ENCODE data around the gene TMEM18.
A peak's percentile ranks its signal among the peaks of the same experiment; 100 is the strongest.

The TMEM18 gene

DNA sequence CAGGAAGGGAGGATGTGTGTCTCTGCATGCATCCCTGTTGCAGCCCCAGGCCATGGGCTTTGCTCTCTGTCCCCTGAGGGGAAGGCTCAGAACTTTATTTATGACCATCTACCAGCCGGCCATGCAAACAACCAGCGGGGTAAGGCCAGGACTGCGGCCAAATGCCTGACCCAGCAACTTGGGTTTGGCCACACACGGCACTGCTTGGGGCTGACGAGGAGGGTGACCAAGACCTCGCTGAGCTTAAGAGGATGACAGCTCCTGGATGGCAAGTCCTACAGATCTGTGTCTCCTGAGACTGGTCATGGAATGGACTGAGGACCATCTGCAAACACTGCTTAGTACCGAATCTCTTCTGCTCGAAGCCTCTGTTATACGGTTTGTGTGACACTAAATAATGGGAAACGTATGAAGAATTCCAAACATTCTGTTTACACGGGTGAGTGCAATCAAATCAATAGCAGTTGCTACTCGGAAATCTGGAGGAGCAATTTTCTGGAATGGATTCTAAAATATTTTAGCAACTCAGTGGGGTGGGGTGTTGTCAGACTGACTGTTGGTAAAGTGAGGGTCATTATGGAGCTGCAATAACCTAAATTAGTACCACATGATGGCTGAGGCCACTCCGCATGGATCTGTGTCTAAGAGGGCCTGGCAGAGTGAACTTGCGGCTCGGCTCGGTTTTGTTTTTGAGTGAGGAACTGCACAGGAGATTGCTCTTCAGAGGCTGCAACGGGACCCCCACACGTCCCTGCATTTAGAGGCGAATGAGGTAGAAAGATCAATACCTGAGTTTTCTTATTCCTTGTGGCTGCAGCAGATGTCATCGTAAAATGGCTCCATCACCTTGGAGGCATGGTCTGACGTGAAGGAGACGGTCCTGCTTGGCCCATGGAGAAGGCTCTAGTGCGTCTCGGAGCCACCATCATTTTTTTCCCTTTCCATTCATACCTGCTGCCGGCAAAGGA, 26.6 kb downstream of the TMEM18 start:
- no peak for DNase-seq (ENCODE audit: low read depth)

DNA sequence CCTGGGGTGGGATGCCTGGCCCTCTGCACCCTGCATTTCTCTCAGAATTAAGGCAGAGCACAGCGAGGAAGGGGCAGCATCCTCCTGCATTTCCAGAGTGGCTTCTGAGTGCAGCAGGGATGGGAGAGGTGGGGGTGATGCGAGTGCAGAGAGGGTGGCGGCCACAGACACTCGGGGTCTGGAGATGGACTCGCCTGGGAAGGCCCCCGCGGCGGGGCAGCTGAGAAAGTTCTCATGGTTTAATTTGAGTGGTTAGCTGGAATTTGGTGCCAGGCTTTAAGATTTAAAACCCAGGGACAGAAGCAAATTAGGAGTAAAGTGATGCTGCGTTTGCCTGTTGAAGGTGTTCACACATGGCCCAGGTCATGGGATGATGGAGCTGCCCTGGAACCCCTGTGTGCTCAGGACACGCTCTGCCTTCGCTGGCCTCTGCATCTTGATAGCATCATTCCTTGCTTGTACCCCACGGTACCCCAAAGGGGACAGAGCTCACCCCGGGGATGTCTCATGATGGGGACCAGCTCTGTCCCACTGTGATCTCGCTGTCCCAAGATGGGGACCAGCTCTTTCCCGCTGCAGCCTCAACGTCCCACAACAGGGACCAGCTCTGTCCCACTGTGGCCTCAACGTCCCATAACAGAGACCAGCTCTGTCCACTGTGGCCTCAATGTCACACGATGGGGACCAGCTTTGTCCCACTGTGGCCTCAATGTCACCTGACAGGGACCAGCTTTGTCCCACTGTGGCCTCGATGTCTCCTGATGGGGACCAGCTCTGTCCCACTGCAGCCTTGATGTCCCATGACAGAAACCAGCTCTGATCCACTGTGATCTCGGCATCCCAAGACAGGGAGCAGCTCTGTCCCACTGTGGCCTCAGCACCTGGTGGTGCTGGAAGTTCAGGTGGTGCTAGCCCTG, 27.5 kb downstream of the TMEM18 start:
- no peak for DNase-seq (ENCODE audit: low read depth)

DNA sequence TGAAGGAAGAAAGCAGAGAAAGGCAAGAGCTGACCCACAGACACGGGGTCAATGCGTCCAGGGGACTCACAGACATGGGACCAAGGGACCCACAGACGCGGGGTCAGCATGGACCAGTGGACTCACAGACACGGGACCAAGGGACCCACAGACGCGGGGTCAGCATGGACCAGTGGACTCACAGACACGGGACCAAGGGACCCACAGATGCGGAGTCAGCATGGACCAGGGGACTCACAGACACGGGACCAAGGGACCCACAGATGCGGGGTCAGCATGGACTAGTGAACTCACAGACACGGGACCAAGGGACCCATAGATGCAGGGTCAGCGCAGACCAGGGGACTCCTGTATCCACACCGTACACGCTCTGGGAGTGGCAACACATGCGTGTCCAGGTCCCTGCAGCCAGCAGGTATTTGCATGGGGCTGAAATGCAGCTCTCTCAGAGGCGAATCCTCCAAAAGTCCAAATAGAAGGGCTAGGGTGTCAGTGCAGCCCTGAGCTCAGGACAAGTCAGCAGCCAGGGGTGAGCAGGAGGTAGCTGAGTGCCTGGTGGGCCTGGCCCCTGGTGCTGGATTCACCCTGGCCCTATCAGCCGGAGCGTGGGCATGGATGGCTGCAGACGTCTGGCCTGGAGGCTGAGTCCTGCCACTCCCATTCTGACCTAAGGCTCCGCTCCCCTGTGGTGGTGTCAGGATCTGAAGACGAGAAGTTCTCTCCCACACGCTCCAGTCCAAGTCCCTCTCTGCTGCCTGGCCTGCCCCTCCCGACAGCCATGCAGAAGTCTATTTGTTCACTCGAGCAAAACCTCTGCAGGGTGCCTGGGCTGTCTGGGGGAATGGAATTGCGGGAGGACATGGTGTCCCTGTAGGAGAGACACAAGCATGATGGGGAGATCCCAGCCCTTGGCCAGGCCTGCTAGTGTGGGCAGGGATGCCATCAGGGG, 28.5 kb downstream of the TMEM18 start:
- DNase-seq (ENCODE audit: low read depth): no peak

DNA sequence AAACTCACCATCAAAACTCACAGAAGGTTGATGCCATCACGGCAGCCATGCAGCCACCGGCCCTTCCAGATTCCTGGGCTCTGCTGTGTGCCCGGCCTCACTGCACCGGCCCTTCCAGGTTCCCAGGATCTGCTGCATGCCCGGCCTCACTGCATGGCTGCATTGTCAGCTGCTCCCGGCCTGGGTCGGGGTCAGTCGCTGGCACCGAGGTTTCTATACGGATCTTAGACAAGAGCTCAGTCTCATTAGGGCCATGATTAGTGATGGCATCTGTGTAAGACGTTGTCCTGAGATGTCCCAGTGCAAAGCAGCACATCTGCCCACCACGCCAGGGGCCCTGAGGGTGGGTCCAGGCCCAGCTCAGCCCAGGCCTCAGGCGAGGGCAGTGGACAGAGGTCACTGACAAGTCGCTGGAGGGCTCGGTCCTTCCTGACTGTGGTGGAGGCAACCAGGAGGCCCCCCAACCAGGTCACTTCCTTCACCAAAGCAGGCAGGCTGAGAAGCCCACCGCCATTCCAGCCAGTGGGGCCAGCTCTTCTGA, 29.4 kb downstream of the TMEM18 start:
- DNase-seq (ENCODE audit: low read depth): no peak

DNA sequence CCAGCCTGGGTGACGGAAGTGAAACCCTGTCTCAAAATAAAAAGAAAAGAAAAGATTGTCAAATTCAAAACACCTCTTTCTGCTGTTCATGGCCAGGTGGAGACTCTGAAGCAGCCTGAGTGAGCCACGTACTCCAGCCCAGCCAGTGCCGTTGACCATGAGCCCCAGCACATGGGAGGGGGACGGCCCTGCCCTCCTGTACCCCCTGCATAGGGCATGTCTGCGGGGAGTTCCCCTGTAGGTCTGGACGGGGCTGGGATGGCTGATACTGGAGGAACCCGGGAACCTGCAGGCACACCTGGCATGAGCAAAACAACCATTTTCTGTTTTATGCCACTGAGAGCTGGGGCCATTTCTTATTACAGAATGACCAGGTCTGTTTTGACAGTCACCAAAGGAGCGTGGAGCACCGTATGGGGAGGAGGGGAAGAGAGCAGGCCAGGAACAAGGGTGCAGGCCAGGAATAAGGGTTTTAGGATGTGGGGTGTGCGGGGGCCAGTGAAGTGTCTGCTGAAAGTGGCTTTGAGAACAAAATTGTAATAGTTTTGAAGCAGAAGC, 30.1 kb downstream of the TMEM18 start:
- DNase-seq (ENCODE audit: low read depth): no peak

DNA sequence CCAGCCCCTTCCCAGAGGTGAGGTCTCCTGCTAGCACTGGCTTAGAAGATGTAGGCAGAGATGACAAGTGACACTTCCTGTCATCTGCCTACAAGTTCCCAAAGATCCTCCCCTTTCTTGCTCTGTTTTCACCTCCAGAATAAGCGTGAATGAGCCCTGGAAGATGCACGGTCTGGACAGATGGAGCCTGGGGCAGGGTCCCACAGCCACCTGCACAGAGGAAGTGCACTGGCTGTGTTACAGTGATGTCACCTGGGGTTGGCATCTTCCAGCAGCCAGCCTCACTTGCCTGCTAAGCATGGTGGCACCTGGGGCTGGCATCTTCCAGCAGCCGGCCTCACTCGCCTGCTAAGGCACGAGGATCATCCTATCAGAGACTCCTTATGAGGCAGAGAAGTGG, 32.3 kb downstream of the TMEM18 start:
- DNase-seq (ENCODE audit: low read depth): no peak

DNA sequence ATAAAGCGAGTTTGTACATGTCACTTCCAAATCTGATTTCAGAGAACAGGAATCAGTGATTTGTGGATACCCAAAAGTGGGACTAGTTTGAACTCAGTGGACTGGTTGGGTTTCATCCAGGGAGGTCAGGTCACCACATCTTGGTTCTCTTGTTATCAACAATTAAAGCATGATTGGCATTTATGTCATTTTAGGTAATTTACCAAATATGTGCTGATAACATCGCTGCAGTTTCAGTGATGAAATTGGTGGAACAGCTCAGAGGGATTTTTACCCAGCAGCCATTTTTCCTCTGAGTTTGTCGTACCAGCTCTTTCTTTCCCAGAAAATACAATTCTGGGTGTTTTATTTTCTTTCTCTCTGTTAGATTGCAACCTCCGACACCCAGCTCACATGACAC, 33.4 kb downstream of the TMEM18 start:
- no peak for DNase-seq (ENCODE audit: low read depth)

DNA sequence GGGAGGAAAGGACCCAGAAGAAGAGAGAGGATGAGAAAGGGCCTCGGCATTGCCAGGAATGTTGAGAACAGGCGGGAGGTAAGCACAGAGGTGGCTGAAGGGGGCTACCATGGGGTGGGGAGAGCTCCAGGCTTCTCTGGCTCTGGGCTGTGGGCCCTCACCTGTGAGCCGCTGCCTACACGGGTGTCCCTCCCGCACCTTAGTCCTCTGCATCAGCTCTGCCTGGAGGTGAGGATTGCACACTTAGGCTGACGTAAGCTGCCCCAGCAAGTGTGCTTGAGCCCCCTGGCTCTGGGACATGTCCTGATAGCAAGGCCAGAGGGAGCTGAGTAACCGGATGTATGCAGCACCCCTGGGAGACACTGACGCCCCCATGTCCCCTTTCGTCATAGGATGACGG, 33.9 kb downstream of the TMEM18 start:
- DNase-seq (ENCODE audit: low read depth): no peak

DNA sequence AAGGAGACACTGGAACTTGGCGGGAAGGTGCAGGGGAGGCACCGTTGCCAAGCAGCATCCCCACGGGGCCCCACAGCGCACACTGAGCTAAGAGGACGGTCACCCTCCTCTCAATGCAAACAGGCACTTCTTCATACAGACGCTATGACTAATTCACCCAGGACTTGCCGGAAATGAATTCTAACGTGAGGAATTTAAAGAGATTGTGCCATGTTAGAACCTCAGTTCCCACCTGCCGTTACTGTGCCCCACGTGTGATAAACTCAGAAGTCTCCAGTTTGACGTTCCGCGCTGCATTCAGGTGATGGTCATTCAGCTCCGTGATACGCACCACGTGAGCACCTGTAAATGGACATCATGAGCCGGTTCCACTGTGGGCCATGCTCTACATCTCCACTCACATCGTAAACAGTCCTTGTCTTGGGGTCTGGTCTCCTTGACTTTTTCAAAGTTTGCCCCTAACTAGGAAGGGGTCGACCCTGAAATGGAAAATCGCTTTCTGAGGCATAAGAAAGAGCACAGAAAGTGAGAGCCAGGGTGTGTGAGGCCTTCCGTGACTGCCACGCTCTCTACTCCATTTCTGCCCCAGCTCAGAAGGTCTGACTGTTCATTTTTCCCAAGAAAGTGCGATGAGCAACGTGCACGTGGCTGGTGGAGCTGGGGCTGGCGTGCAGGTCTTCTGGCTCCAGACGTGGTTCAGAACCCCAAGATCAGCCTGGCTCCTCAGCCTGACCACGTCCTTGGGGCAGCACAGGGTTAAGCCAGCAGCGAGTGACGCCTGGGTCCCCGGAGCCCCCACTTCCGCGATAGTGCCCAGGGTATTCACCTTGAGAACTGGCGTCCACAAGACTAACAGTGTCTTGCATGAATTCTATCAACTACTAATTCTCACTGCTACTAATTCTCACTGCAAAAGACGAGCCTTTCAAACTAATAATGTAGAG, 35.1 kb downstream of the TMEM18 start:
- no peak for DNase-seq (ENCODE audit: low read depth)

DNA sequence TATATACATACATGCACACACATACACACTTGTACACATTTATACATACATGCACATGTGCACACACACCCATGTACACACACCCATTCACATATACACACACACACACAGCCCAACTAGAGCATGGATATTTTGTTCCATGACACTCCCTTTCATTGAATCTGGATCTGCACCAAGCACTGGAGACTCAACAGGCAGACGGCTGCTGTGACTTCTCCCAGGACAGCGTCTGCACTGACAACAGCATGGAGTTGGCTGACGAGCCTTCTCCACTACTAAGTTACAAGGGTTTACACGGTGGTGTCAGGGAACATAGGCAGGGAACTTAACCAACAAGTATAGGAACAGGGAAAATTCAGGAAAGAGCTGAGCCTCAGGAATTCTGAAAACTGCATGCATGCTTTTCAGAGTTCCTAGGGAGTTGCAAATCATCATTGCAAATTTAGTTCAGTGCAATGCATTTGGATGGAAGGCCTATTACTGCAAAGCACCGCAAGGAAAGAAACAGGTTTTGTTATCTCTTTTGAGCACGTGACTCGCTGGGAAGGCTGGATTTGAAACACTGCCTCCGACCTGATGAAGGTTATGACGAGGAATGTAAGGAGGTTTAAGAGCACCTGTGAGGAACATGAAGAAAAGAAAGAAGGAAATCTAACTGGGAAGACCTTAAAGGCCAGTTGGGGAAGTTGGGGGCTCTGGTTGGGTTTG, 35.9 kb downstream of the TMEM18 start:
- no peak for DNase-seq (ENCODE audit: low read depth)

DNA sequence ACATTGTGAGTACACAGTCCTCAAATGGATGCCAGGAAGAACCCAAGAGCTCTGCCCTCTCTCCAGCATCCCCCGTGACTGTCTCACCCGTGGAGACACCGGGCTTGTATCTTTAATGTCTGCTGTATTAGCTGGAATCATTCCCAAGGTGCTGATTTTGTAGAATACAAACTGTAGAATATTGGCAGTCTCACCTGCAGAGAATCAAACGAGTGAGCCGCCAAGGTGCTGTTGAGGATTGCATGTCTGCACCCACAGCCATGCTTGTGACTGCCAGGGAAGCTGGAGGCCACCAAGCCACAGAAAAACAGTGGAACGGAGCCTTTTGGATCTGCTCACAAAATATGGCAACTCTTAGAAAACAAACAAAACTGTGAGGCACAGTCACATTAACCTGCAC, 37.5 kb downstream of the TMEM18 start:
- no peak for DNase-seq (ENCODE audit: low read depth)

DNA sequence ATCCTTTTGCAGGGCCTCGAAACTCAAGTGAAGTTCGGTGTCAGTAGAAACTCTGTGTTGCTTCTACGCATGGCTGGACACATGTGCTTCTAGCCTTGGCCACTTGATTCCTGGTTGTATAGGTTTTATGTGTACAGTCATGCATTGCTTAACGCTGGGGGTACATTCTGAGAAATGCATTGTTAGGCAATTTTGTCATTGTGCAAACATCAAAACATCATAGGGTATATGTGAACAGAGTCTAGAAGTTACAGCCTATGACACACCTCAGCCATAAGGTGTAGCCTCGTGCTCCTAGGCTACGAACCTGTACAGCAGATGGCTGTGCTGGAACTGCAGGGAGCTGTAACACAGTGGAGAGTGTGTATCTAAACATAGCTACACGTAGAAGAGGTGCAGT, 39.4 kb downstream of the TMEM18 start:
- no peak for DNase-seq (ENCODE audit: low read depth)

DNA sequence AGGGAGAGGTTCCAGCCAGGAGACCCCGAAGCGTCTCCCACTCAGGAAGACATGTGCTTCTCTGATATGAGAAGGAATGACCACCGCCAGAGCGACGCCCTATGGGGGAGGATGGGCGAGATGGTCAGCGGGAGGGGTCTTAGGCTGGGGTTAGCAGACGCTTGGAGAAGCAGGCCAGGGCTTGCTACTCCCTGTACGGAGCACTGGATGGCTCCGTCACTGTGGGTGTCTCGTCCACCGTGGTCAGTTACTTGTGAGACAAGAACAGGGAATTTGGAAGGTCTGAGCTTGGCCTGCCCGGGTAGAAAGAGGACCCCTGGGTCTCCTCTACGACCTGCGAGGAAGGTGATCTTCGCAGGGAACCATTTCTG, 39.8 kb downstream of the TMEM18 start:
- DNase-seq (ENCODE audit: low read depth): no peak

DNA sequence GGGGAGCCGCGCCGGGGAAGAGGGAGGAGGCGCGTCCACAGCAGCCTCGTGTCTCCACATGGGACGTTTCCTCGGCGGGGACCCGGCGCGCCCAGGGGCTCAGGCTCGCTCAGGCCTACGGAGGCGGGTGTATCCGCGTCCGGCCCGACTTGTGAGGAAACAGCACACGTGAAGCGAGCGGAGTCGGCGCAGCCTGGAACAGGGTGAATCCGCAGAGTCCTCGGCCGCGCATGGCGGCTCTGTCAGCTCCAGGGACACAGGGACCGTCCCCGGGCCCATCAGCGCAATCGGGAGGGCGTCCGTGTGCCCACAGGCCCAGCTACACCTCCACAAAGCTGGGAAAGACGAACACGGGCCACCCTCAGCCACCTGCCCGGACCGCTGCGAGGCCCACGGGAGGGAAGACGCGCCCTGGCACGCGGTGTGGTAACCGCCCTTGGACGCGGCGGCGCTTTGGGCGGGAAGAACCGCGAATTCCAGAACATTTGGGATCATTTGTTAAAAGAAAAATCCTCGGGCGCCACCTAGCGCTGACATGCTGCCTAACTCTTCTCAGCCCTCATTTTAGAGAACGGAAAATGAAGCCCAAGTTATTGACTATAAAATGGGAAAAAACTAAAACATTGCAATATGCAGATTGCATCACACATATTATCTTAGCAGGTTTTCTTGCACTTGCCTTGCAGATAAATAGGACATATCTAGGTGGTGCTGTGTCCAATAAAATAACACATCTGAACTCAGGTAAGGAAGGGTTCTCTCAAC, 40.4 kb downstream of the TMEM18 start:
- DNase-seq (ENCODE audit: low read depth): peak; percentile 17

DNA sequence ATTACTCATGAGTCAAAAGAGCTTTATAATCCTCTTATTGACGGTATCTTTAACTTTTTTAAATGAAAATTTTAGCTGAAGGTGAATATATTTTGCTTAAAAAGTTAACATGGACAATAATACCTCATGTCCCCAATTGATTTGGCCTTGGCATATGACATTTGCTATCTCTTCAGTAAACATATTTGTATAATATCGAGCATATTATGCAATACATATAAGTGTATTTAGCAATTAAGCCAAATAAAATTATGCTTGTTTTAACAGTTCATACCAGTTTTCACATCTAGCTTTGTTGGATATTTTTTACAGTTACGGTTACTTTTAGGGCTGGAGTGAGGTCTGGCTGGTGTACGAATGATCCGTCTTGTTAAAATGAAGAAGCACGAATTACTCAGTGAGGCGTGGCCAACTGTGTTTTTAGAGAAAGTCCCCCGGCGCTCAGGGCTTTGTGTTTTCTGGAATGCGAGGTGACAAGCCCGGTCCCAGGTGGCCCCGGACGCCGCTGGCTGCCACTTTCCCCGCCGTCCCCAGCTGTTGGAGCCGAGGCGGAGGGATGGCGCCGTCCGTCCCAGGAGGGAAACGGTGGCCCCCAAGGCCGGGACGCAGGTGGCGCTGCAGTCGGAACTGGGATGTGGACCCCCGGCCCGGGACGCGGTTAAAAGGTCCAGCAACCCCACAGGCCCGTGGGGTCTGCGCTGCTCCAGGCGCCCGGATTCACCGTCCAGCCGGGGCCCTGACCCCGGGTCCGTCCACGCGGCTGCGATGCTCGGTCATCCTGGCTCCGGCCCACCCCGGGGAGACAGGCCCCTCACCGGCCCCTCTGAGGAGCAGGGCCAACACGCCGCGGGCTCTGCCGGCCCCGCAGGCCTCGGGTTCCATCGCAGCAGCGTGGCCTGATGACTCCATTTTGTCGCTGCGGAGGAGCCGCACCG, 41.3 kb downstream of the TMEM18 start:
- no peak for DNase-seq (ENCODE audit: low read depth)

DNA sequence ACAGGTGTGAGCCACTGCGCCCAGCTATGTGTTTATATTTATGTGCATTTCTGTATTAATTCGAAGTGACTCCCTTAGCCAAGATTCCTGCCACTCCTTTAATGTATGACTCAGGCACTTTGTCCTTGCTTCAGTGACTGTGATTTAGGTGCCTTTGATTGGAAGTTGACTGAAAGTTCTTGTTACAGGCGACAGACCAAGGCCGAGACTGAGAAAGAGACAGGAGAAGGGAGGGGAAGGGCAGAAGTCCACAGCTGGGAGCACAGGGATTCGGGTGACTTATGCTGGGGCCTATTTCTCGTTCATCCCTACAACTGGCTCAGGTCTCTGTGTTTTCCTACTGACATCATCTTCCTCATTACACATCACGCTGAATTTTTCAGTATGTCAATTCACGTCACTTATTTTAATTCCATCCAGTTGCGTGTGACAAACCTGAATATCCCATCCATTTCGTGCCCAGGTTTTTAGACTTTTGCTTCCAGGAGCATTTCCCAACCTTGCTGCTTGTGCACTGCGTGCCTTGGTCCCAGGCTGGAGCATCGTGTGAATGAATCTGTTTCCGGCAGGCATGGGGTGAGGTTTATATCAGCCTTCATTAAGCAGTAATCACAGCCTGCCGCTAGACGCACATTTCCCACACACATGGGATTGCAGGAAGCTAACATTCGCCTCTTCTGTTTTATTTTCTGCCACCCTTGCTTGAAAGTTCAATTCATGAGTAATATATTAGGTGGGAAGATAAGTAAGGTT, 42.4 kb downstream of the TMEM18 start:
- DNase-seq (ENCODE audit: low read depth): no peak

DNA sequence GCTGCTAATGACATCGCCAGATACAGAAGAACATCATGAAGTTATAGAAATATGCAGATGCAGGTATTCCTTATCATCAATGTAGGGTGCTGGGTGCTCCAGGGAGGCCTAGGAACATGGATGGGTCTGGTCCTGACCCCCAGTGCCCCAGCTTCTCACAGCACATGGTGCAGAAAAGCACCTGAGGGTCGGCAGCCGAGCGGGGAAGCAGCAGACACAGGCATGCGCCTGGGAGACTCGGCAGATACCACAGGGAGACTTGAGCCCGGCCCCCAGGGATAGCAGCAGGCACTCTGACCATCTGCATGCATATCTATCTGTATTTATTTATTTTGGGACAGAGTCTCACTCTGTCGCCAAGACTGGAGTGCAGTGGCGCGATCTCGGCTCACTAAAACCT, 43.2 kb downstream of the TMEM18 start:
- no peak for DNase-seq (ENCODE audit: low read depth)

Data from activated gamma-delta T cell treated with anti-CD3 and anti-CD28 coated beads, Interleukin-2, amount 50 U/mL, for 16 hours (primary cell).